Measurements from ENCODE around the gene IMMP2L.

GRCh38 chr7:111076205-111076604, 486.1 kb downstream of the IMMP2L start:
- no peak for TF ChIP-seq CTCF (optimal IDR thresholded peaks at IDR 0.05 in 1 of 3, IDR thresholded peaks at IDR 0.05 in 1 of 3, conservative IDR thresholded peaks at IDR 0.05 in 1 of 3; ENCODE audit: extremely low read depth in 1 of 3, insufficient read depth in 2 of 3, low read length in 3 of 3)
- no peak for TF ChIP-seq EZH2 (IDR thresholded peaks at IDR 0.05; ENCODE audit: low read length)

Measured in keratinocyte (primary cell).